Endothelial cell of umbilical vein (primary cell): ENCODE results near the gene PLOD2. TPM values are rescaled to one million over a fixed set of nuclear protein-coding genes. Genes with fewer than 3 reads are reported as not detected.

ENCODE experiments used
- BruUV-seq: library from RNA; stranded (reverse); fragments of 400-500 nt; replicated peaks from 2 replicates; lab custom pipeline; 2021; lab: Mats Ljungman, UMichigan
- CTCF ChIA-PET: fragments of 300-600, 350-600 bp; sonication (Branson Sonifier 250); formaldehyde crosslinking; loops from one replicate; lab custom pipeline; 2021; ENCODE audit warnings: antibody characterized with exemption, inconsistent platforms; lab: Charles Lee
- POLR2A ChIA-PET: fragments of 300-600, 350-600 bp; sonication (Branson Sonifier 250); formaldehyde crosslinking; loops from one replicate; lab custom pipeline; 2021; ENCODE audit warnings: antibody characterized with exemption, inconsistent platforms; lab: Charles Lee
- DNase-seq: peaks from one replicate; pipeline ENCODE4 v3.0.0-alpha.2; 2011; ENCODE audit warnings: low read depth, low spot score
- FAIRE-seq: peaks from 2 replicates; lab custom pipeline; 2011; peaks lifted over from hg19 to GRCh38; lab: Jason Lieb, UNC
- H2AFZ ChIP-seq: 2 replicates; pipeline ENCODE4 v1.6.0; 2012; ENCODE audit warnings: low read depth, low read length, control low read depth, inconsistent platforms
- H3K27ac ChIP-seq: 2 replicates; pipeline ENCODE4 v1.5.1; 2011; ENCODE audit warnings: low read depth, mild to moderate bottlenecking, control low read depth, low read length, moderate library complexity; ENCODE audit not compliant: insufficient read depth
- H3K27me3 ChIP-seq, 2 experiments: 2 replicates each; pipeline versions ENCODE4 v1.6.0 to v1.6.1; 2011; ENCODE audit warnings: low read length in 2 of 2, mixed read lengths in 1 of 2; ENCODE audit not compliant: control insufficient read depth in 2 of 2, insufficient read depth in 2 of 2
- H3K36me3 ChIP-seq, 2 experiments: 2 replicates in 1 of 2; 3 replicates in 1 of 2; pipeline ENCODE4 v1.5.1; 2011; ENCODE audit warnings: low read length in 2 of 2, mild to moderate bottlenecking in 1 of 2, moderate library complexity in 1 of 2; ENCODE audit not compliant: control insufficient read depth in 2 of 2, insufficient read depth in 2 of 2; ENCODE audit errors: extremely low read depth in 1 of 2
- H3K4me1 ChIP-seq: 3 replicates; pipeline ENCODE4 v1.5.1; 2011; ENCODE audit warnings: mild to moderate bottlenecking, low read length; ENCODE audit not compliant: control insufficient read depth, insufficient read depth; ENCODE audit errors: extremely low read depth
- H3K4me2 ChIP-seq: 2 replicates; pipeline ENCODE4 v1.6.1; 2011; ENCODE audit warnings: low read length, control low read depth, mixed read lengths; ENCODE audit not compliant: insufficient read depth
- H3K4me3 ChIP-seq, 3 experiments: fragments of 200-600 bp in 1 of 3; sonication (generic), shearing (Covaris generic) in 1 of 3; replicated peaks in 1 of 3; 2 replicates each; pipeline ENCODE4 v1.5.1; 2011 to 2016; ENCODE audit warnings: control low read depth in 3 of 3, low read length in 3 of 3, mild to moderate bottlenecking in 2 of 3, inconsistent platforms in 1 of 3, low read depth in 1 of 3, moderate library complexity in 1 of 3; ENCODE audit not compliant: insufficient read depth in 1 of 3
- H3K79me2 ChIP-seq: 2 replicates; pipeline ENCODE4 v1.6.0; 2012; ENCODE audit warnings: low read length, inconsistent platforms; ENCODE audit not compliant: control insufficient read depth, insufficient read depth
- H3K9ac ChIP-seq: replicated peaks from 2 replicates; pipeline ENCODE3; 2011; ENCODE audit warnings: low read length, control low read depth; ENCODE audit not compliant: insufficient read depth; ENCODE audit errors: extremely low read depth
- H3K9me1 ChIP-seq: replicated peaks from 3 replicates; pipeline ENCODE4 v1.6.0; 2011; ENCODE audit warnings: mild to moderate bottlenecking, low read length; ENCODE audit not compliant: control insufficient read depth, insufficient read depth; ENCODE audit errors: extremely low read depth
- H3K9me3 ChIP-seq: replicated peaks from 2 replicates; pipeline ENCODE4 v1.5.1; 2012; ENCODE audit warnings: low read length, inconsistent platforms; ENCODE audit not compliant: control insufficient read depth, insufficient read depth
- H4K20me1 ChIP-seq: replicated peaks from 2 replicates; pipeline ENCODE3; 2011; ENCODE audit warnings: mild to moderate bottlenecking, low read length; ENCODE audit not compliant: control insufficient read depth, insufficient read depth; ENCODE audit errors: extremely low read depth
- CTCF ChIP-seq, 2 donors: IDR thresholded peaks; 1 replicate in 1 of 2; 2 replicates in 1 of 2; pipeline ENCODE4 v1.5.1; 2011; ENCODE audit warnings: low read length in 2 of 2, mild to moderate bottlenecking in 2 of 2, moderate library complexity in 2 of 2, control low read depth in 1 of 2, inconsistent platforms in 1 of 2, low read depth in 1 of 2; ENCODE audit not compliant: insufficient read depth in 1 of 2; ENCODE audit errors: extremely low read depth in 1 of 2
- EZH2 ChIP-seq: IDR thresholded peaks from 2 replicates; pipeline ENCODE4 v1.6.1; 2012; ENCODE audit warnings: borderline replicate concordance, low read depth, mild to moderate bottlenecking, moderate library complexity, low read length, inconsistent platforms; ENCODE audit not compliant: severe bottlenecking
- FOS ChIP-seq: IDR thresholded peaks from 2 replicates; pipeline ENCODE4 v1.6.1; 2011; ENCODE audit warnings: mild to moderate bottlenecking, low read length, moderate library complexity, borderline replicate concordance; ENCODE audit not compliant: insufficient read depth
- GATA2 ChIP-seq: IDR thresholded peaks from 2 replicates; pipeline ENCODE4 v1.7.0; 2011; ENCODE audit warnings: low read depth, mild to moderate bottlenecking, moderate library complexity, mixed read lengths, low read length; ENCODE audit not compliant: insufficient read length, insufficient read depth
- JUN ChIP-seq: IDR thresholded peaks from 2 replicates; pipeline ENCODE4 v1.6.1; 2011; ENCODE audit warnings: borderline replicate concordance, low read depth; ENCODE audit not compliant: insufficient read length, insufficient read depth
- MAX ChIP-seq: IDR thresholded peaks from 2 replicates; pipeline ENCODE4 v1.6.1; 2011; ENCODE audit not compliant: insufficient read depth, insufficient read length
- MYC ChIP-seq: IDR thresholded peaks from one replicate; pipeline ENCODE4 v1.6.1; 2011; ENCODE audit warnings: mild to moderate bottlenecking, low read depth, low read length
- POLR2A ChIP-seq: IDR thresholded peaks from 2 replicates; pipeline ENCODE4 v1.6.1; 2012; ENCODE audit warnings: low read depth, mild to moderate bottlenecking, control low read depth, low read length
- POLR2AphosphoS5 ChIP-seq: IDR thresholded peaks from 2 replicates; pipeline ENCODE4 v1.6.1; 2012; ENCODE audit warnings: low read depth, mild to moderate bottlenecking, control low read depth, low read length, moderate library complexity; ENCODE audit not compliant: insufficient read depth
- dilution Hi-C: fragments of 300-500 bp; cut with MboI; formaldehyde crosslinking; loops from one replicate; pipeline ENCODE4 v1.15.0; 2019; ENCODE audit warnings: low sequenced_read_pairs; ENCODE audit not compliant: extremely low pct_ligation_motif_present
- intact Hi-C: fragments of 100-400 bp; cut with micrococcal nuclease; formaldehyde crosslinking; loops from one replicate; pipeline ENCODE4 v1.10.0; 2022
- polyA plus RNA-seq, 4 experiments: library from polyadenylated mRNA; depleted of rRNA in 3 of 4; stranded (reverse) in 3 of 4; unstranded in 1 of 4; fragments of >200 nt; gene quantifications; 2 replicates each; pipeline versions ENCODE4 v1.2.1 to v1.2.3, GENCODE V29; 2011 to 2012; ENCODE audit warnings: missing spikeins in 1 of 4
- total RNA-seq: library from RNA; stranded (reverse); gene quantifications from 2 replicates; pipeline ENCODE4 v1.2.3, GENCODE V29; 2021

The PLOD2 gene
- total and polyA plus RNA-seq, 2 donors (not counting 3 experiments of a cell fraction or from before 2014, with no cell fraction given), result 36.1 to 193 TPM

GRCh38 chr3:146087116-146087515 lies 73.9 kb downstream of the PLOD2 start:
- Histone ChIP-seq H3K4me3 (no peak overlapping the region), H3K9me1 (no peaks in the 10 kb centered on the region), H3K9ac (no peak overlapping the region), H3K4me1 (no peaks in the 10 kb centered on the region), H3K9me3 (no peaks in the 10 kb centered on the region), H4K20me1 (no peaks in the 10 kb centered on the region), H3K4me2 (no peak overlapping the region), H3K36me3 (peaks cover 0 to 11% of the 10 kb centered on the region in 2 experiments), H3K79me2 (peaks cover 19% of the 10 kb centered on the region), H3K27me3 (no peaks in the 10 kb centered on the region), H3K27ac (no peak overlapping the region), H2AFZ (no peak overlapping the region)
- dilution Hi-C loops, result no loop called here
- no peak for TF ChIP-seq MYC
- TF ChIP-seq GATA2, result no peak
- no peak for TF ChIP-seq FOS
- BruUV-seq, result no TSS peak
- FAIRE-seq, result no peak
- CTCF ChIA-PET, result no interaction called here
- no peak for DNase-seq
- POLR2A ChIA-PET, result no interaction called here
- intact Hi-C loops, result no loop called here

GRCh38 chr3:146086211-146086610 lies 74.8 kb downstream of the PLOD2 start:
- dilution Hi-C loops (no loop called here), intact Hi-C loops (no loop called here)
- FAIRE-seq (no peak), DNase-seq (no peak)
- no peak overlapping the region for H3K9ac ChIP-seq
- CTCF ChIA-PET, result no interaction called here
- H4K20me1 ChIP-seq, result no peaks in the 10 kb centered on the region
- no peaks in the 10 kb centered on the region for H3K9me1 ChIP-seq
- H3K9me3 ChIP-seq, result no peaks in the 10 kb centered on the region
- peaks cover 14% of the 10 kb centered on the region for H3K79me2 ChIP-seq
- H3K27me3 ChIP-seq, result no peaks in the 10 kb centered on the region
- TF ChIP-seq MAX, result no peak
- TF ChIP-seq CTCF (IDR thresholded peaks at IDR 0.05; ENCODE audit: extremely low read depth in 1 of 2, insufficient read depth in 1 of 2, low read depth in 1 of 2, low read length in 2 of 2), result no peak
- no peak for TF ChIP-seq MYC
- TF ChIP-seq GATA2, result no peak
- no peak for TF ChIP-seq JUN
- TF ChIP-seq POLR2AphosphoS5, result no peak
- TF ChIP-seq FOS, result no peak
- no peak for TF ChIP-seq EZH2
- no peak for TF ChIP-seq POLR2A
- no peak overlapping the region for H3K4me2 ChIP-seq
- no TSS peak for BruUV-seq
- POLR2A ChIA-PET, result no interaction called here
- no peaks in the 10 kb centered on the region for H3K4me1 ChIP-seq
- H3K36me3 ChIP-seq, result peaks cover 0 to 12% of the 10 kb centered on the region in 2 experiments
- no peak overlapping the region for H3K4me3 ChIP-seq
- H2AFZ ChIP-seq, result no peak overlapping the region
- no peak overlapping the region for H3K27ac ChIP-seq
